IPS-18a (cell line): ENCODE measurements around the gene MLLT3.

ENCODE experiments used
- H3K27ac ChIP-seq: one replicate; pipeline ENCODE4 v1.5.1; 2013; ENCODE audit warnings: low read length
- H3K27me3 ChIP-seq: one replicate; pipeline ENCODE4 v1.6.1; 2013; ENCODE audit warnings: mild to moderate bottlenecking, low read length; ENCODE audit not compliant: control insufficient read depth, insufficient read depth
- H3K36me3 ChIP-seq: one replicate; pipeline ENCODE4 v1.6.1; 2013; ENCODE audit warnings: low read depth, low read length; ENCODE audit not compliant: control insufficient read depth
- H3K4me1 ChIP-seq: one replicate; pipeline ENCODE4 v1.6.1; 2013; ENCODE audit warnings: low read depth, low read length; ENCODE audit not compliant: control insufficient read depth
- H3K4me3 ChIP-seq: one replicate; pipeline ENCODE4 v1.5.1; 2013; ENCODE audit warnings: low read length
- H3K9ac ChIP-seq: one replicate; pipeline ENCODE4 v1.6.1; 2013; ENCODE audit warnings: mild to moderate bottlenecking, low read length, moderate library complexity
- H3K9me3 ChIP-seq: one replicate; pipeline ENCODE4 v1.6.1; 2013; ENCODE audit warnings: low read depth, low read length; ENCODE audit not compliant: control insufficient read depth

The MLLT3 gene

GRCh38 chr9:20566401-20566800 is 55.9 kb downstream of the MLLT3 start:
- Histone ChIP-seq H3K27ac (no peak overlapping the region), H3K9ac (no peak overlapping the region), H3K36me3 (no peaks in the 10 kb centered on the region), H3K4me1 (no peaks in the 10 kb centered on the region), H3K9me3 (no peaks in the 10 kb centered on the region), H3K4me3 (no peak overlapping the region), H3K27me3 (no peaks in the 10 kb centered on the region)

- H3K27me3 ChIP-seq, result no peaks in the 10 kb centered on the region
- H3K4me1 ChIP-seq, result peaks cover 2% of the 10 kb centered on the region
- no peak overlapping the region for H3K4me3 ChIP-seq
- H3K27ac ChIP-seq, result no peak overlapping the region
- no peak overlapping the region for H3K9ac ChIP-seq
- no peaks in the 10 kb centered on the region for H3K36me3 ChIP-seq
- H3K9me3 ChIP-seq, result no peaks in the 10 kb centered on the region
Measured at GRCh38 chr9:20564650-20565049, 57.6 kb downstream of the MLLT3 start.

GRCh38 chr9:20563917-20564316 is 58.4 kb downstream of the MLLT3 start:
- no peak overlapping the region for H3K4me3 ChIP-seq

GRCh38 chr9:20562051-20562450 is 60.2 kb downstream of the MLLT3 start:
- no peaks in the 10 kb centered on the region for H3K9me3 ChIP-seq
- H3K36me3 ChIP-seq, result no peaks in the 10 kb centered on the region
- peaks cover 16% of the 10 kb centered on the region for H3K4me1 ChIP-seq
- no peak overlapping the region for H3K9ac ChIP-seq
- no peak overlapping the region for H3K4me3 ChIP-seq
- no peak overlapping the region for H3K27ac ChIP-seq
- H3K27me3 ChIP-seq, result no peaks in the 10 kb centered on the region

More at GRCh38 chr9:20563917-20564316, 58.4 kb downstream of the MLLT3 start:
- Histone ChIP-seq H3K36me3 (no peaks in the 10 kb centered on the region), H3K9ac (no peak overlapping the region), H3K27ac (no peak overlapping the region), H3K27me3 (no peaks in the 10 kb centered on the region), H3K9me3 (no peaks in the 10 kb centered on the region), H3K4me1 (peaks cover 7% of the 10 kb centered on the region)

GRCh38 chr9:20561531-20561930 is 60.8 kb downstream of the MLLT3 start:
- Histone ChIP-seq H3K9ac (no peak overlapping the region), H3K36me3 (no peaks in the 10 kb centered on the region), H3K4me1 (peaks cover 16% of the 10 kb centered on the region), H3K27ac (no peak overlapping the region), H3K4me3 (no peak overlapping the region), H3K9me3 (no peaks in the 10 kb centered on the region), H3K27me3 (no peaks in the 10 kb centered on the region)

- H3K27ac ChIP-seq, result no peak overlapping the region
- H3K36me3 ChIP-seq, result no peaks in the 10 kb centered on the region
- H3K27me3 ChIP-seq, result no peaks in the 10 kb centered on the region
- no peak overlapping the region for H3K4me3 ChIP-seq
- H3K4me1 ChIP-seq, result peaks cover 16% of the 10 kb centered on the region
- no peak overlapping the region for H3K9ac ChIP-seq
- no peaks in the 10 kb centered on the region for H3K9me3 ChIP-seq
Measured at GRCh38 chr9:20559231-20559890, 62.9 kb downstream of the MLLT3 start.

- H3K36me3 ChIP-seq, result no peaks in the 10 kb centered on the region
- H3K9ac ChIP-seq, result no peak overlapping the region
- no peak overlapping the region for H3K27ac ChIP-seq
Measured at GRCh38 chr9:20558566-20559016, 63.7 kb downstream of the MLLT3 start.

GRCh38 chr9:20557890-20558565 is 64.3 kb downstream of the MLLT3 start:
- Histone ChIP-seq H3K9ac (no peak overlapping the region), H3K9me3 (no peaks in the 10 kb centered on the region), H3K4me1 (peaks cover 16% of the 10 kb centered on the region), H3K36me3 (no peaks in the 10 kb centered on the region), H3K4me3 (no peak overlapping the region), H3K27me3 (no peaks in the 10 kb centered on the region), H3K27ac (no peak overlapping the region)

More at GRCh38 chr9:20558566-20559016, 63.7 kb downstream of the MLLT3 start:
- H3K9me3 ChIP-seq, result no peaks in the 10 kb centered on the region
- no peak overlapping the region for H3K4me3 ChIP-seq
- peaks cover 16% of the 10 kb centered on the region for H3K4me1 ChIP-seq
- H3K27me3 ChIP-seq, result no peaks in the 10 kb centered on the region

- H3K36me3 ChIP-seq, result no peaks in the 10 kb centered on the region
- no peaks in the 10 kb centered on the region for H3K9me3 ChIP-seq
- H3K27ac ChIP-seq, result no peak overlapping the region
- no peaks in the 10 kb centered on the region for H3K27me3 ChIP-seq
- no peak overlapping the region for H3K9ac ChIP-seq
- H3K4me3 ChIP-seq, result no peak overlapping the region
- H3K4me1 ChIP-seq, result peaks cover 16% of the 10 kb centered on the region
Measured at GRCh38 chr9:20557285-20557684, 65.0 kb downstream of the MLLT3 start.

- Histone ChIP-seq H3K27ac (no peak overlapping the region), H3K9me3 (no peaks in the 10 kb centered on the region), H3K9ac (no peak overlapping the region), H3K27me3 (no peaks in the 10 kb centered on the region), H3K4me1 (peaks cover 7% of the 10 kb centered on the region), H3K36me3 (no peaks in the 10 kb centered on the region), H3K4me3 (no peak overlapping the region)
Measured at GRCh38 chr9:20553558-20554149, 68.6 kb downstream of the MLLT3 start.

- Histone ChIP-seq H3K27me3 (no peaks in the 10 kb centered on the region), H3K36me3 (no peaks in the 10 kb centered on the region), H3K4me3 (no peak overlapping the region), H3K9ac (no peak overlapping the region), H3K4me1 (peaks cover under 1% of the 10 kb centered on the region), H3K27ac (no peak overlapping the region), H3K9me3 (no peaks in the 10 kb centered on the region)
Measured at GRCh38 chr9:20552874-20553557, 69.3 kb downstream of the MLLT3 start.
